WI38 (cell line): Measurements from ENCODE around the gene C2orf42.
"Not testable (repeated sequence)": the region's sequence is repeated elsewhere in the genome, so short reads cannot be mapped to it uniquely, and the experiment has no call there.

Experiments used
- H3K4me3 ChIP-seq: 2 replicates; pipeline ENCODE4 v1.5.1; 2011; ENCODE audit warnings: low read depth, mild to moderate bottlenecking, control low read depth, low read length
- CTCF ChIP-seq: IDR thresholded peaks from 2 replicates; pipeline ENCODE4 v1.5.1; 2012; ENCODE audit warnings: low read depth, mild to moderate bottlenecking, control low read depth, low read length

Gene C2orf42

GRCh38 chr2:70143314-70144150 is 47.3 kb downstream of the C2orf42 start:
- TF ChIP-seq CTCF = no peak
- peak overlapping the region; percentile 53 for H3K4me3 ChIP-seq

- peak; percentile 82 for TF ChIP-seq CTCF
- H3K4me3 ChIP-seq = peak overlapping the region; percentile 59
Observed at GRCh38 chr2:70142590-70143313, 48.1 kb downstream of the C2orf42 start.

GRCh38 chr2:70141902-70142589 is 48.8 kb downstream of the C2orf42 start:
- TF ChIP-seq CTCF = no peak
- peak overlapping the region; percentile 59 for H3K4me3 ChIP-seq

GRCh38 chr2:70141212-70141901 is 49.5 kb downstream of the C2orf42 start:
- no peak for TF ChIP-seq CTCF
- H3K4me3 ChIP-seq = peak overlapping the region; percentile 59

GRCh38 chr2:70140791-70141211 is 50.0 kb downstream of the C2orf42 start:
- no peak overlapping the region for H3K4me3 ChIP-seq
- no peak for TF ChIP-seq CTCF

- not testable (repeated sequence) for H3K4me3 ChIP-seq
Observed at GRCh38 chr2:70134323-70134983, 56.4 kb downstream of the C2orf42 start.
